NCI-H446 treated with DMSO at 0.1 percent for 48 hours (cell line): ENCODE measurements around the gene CMC1.
"Not testable (repeated sequence)": the region's sequence is repeated elsewhere in the genome, so short reads cannot be mapped to it uniquely, and the experiment has no call there.

Experiments
- DNase-seq: peaks from one replicate; lab custom pipeline; 2025; lab: John Stamatoyannopoulos, UW

The CMC1 gene

DNA sequence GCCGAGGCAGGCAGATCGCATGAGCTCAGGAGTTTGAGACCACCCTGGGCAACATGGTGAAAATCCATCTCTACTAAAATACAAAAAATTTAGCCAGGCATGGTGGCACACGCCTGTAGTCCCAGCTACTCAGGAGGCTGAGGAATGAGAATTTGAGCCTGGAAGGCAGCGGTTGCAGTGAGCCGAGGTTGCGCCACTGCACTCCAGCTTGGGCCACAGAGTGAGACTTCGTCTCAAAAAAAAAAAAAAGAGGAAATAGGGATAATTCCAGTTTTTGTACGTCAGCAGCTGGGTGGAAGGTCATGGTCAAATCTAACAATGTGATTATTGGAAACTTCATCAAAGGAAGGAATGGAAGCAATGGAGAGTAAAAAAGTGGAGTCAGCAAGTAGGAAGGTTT is 3.1 kb downstream of the CMC1 start:
- no peak for DNase-seq

DNA sequence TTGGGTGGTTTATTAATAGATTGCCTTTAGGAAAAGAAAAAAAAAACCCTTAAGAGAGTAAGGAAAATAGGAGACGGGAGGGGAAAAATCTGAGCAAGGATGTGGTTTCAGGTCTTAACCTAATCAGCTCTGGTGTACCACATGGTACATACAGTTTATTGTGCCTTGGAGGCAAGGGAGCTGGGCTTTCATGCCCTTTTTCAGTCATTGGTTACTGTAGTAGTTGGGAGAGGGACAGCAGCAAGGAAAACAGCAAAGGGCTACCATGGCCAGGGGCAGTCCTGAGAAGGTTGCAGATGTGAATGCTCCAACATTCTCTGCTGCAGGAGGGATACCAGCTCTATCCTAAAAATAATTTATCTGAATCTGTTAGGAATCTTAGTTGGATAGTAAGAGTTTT is 5.9 kb downstream of the CMC1 start:
- no peak for DNase-seq

DNA sequence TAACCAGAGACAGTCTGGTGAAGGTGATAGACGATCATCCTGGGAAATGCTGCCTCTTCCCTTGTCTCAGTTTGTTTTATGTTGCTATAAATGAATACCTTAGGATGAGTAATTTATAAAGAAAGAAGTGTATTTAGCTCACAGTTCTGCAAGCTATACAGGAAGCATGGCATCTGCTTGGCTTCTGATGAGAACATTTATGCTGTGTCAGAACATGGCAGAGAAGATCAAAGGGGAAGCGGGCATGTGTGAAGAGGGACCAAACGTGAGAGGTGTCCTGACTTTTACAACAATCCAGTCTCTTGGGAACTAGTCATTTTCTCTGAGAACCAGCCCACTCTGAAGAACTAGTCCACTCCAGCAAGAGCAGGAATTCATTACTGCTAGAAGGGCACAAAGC is 9.6 kb downstream of the CMC1 start:
- DNase-seq, result no peak

DNA sequence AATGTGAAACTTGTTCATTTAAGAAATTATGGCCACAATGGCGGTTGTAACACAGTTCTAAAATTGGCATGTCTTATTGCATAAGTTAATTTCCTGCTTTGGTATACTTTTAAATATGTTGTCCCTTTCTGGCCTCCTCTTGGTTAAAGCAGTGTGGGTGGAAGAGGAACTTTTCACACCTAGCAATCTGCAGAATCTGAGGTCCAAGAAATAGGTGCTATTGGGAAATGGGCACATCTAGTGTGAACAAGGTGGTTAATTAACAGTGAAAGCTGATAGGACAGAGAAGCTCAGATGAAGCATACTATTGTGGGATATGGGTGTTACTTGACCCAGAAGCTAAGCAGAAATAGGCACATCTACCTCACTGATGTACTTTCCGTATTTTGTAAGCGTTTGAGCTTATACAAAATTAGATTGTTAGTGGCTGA is 10.6 kb downstream of the CMC1 start:
- no peak for DNase-seq

DNA sequence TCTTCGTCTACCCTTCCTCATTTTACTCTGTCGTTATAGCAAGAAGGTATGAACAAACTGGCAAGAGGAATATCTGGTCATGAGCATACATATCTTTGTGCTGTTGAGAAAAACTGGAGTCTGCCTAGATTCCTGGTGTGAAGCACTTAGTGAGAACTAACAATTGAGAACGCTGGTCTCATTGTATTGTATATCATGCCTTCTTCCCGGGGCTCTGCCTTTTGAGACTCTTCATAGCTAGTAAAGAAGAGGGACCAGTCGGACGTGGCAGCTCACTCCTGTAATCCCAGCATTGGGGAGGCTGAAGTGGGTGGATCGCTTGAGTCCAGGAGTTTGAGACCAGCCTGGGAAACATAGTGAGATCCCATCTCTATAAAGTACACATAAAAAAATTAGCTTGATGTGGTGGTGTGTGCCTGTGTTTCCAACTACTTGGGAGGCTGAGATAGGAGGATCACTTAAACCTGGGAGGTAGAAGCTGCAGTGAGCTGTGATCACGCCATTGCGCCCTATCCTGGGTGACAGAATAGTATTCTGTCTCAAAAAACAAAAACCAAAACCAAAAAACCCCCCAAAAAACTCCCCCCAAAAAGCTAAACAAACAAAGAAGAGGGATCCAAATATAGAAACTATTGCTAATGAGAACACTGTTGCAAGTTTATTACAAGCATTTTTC is 11.8 kb downstream of the CMC1 start:
- DNase-seq, result no peak

DNA sequence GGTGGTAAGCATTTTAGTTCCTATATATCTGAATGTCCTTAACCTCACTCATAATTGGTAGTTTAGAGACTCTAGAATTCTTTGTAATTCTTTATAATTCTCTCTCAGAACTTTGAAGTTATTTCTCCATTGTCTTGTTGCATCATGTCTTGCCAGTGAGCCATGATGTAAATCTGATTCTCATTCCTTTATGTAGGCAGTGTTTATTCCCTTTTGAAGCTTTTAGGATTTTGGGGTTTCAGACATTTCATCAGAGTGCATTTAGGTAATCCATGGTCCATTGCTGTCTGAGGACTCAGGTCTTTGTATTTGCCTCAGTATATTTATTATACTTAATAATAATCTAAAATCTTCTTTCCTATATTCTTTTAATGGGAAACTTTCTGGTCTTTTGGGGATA is 20.6 kb downstream of the CMC1 start:
- DNase-seq, result no peak

DNA sequence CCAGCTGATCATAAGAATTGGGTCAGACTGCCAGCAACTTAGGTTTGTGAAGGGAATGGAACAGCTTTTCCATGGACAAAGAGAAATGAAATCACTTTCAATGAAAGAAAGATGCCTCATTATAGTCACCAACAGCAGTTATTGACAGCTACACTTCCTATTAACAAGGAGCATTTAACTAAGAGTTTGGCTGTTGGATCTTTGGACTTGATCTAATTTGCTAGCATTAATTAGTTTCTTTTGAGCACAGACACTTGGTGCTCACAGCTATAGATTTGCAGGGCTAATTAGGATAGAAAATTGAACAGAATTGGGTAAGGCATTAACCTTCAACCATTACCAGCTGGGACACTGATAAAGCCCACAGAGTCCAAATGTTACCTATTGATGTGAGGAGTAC is 24.2 kb downstream of the CMC1 start:
- DNase-seq, result no peak

DNA sequence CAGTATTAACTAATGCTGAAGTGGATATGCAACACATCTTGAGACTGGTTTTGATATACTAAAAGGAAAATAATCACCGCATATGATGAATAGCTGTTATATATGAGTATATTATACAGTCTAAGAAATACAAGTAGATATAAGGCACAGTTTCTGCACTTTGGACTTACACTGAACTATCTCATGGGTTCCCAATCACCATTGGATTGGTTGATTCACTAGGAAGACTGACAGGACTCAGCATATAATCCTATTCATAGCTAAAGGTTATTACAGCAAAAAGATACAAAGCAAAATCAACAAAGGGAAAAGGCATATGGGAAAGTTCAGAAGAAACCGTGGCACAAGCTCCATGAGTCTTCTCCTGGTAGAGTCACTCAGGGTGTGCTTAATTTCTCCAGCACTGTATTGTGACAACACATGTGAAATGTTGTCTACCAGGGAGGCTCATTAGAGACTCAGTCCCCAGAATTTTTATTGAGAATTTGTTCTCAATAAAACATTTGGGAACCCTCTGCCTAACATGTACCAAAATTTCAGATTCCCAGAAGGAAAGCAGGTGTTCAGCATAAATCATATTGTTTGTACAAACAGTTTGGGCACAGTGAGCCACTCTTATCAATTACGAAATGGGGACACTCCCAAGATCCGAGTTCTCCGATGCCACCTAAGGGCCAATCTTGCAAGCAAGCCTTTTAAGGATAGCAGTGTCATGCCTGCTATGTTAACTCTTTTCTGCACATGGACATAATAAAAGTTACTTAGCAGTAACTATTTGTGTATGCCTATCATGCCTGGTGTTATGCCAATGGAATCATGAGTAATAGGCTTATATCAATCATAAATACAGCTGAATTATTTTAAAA is 26.8 kb downstream of the CMC1 start:
- DNase-seq, result no peak

DNA sequence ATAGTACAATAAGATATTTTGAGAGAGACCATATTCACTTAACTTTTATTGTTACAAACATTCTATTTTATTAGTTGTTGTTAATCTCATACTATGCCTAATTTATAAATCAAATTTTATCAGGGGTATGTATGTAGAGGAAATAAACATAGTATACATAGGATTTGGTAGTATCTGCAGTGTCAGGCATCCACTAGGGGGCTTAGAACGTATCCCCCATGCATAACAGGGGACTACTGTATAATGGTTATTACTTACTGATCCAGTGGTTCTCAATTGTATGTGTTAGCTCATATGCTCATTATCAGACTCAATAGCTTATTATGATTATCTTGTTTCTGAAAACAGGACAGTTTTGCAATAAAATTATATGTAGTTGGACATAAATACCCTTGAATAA is 27.6 kb downstream of the CMC1 start:
- DNase-seq, result no peak

DNA sequence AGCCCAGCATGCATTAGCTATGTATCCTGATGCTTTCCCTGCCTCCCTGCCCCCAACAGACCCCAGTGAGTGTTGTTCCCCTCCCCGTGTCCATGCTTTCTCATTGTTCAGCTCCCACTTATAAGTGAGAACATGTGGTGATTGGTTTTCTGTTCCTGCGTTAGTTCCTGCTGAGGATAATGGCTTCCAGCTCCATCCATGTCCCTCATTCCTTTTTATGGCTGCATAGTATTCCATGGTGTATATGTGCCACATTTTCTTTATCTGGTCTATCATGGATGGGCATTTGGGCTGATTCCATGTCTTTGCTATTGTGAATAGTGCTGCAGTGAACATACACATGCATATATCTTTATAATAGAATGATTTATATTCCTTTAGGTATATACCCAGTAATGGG is 28.5 kb downstream of the CMC1 start:
- not testable (repeated sequence) for DNase-seq

DNA sequence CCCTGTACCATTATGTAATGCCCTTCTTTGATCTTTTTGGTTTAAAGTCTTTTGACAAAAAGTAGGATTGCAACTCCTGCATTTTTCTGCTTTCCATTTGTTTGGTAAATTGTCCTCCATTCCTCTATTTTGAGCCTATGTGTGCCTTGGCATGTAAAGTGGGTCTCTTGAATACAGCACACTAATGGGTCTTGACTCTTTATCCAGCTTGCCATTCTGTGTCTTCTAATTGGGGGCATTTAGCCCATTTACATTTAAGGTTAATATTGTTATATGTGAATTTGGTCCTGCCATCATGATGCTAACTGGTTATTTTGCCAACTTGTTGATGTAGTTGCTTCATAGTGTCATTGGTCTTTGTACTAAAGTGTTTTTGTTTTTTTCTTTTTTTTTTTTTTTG is 32.4 kb downstream of the CMC1 start:
- no peak for DNase-seq

DNA sequence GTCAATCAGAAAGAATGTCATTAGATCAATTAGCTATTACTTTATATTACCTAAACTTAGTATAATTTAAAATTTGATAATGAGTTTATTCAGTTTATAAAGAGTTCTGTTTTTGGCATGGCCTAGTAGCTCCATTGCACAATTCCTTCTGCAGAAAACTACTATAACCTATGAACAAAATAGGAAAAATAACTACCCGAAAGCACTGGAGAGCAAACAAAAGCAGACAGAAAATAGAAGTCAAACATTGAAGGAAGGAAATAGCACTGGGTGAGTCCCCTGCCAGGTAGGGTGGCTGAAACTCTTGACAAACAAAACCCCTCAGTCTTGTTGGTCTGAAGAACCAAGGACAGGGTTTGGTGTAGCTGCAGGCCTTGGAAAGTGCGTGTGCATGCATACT is 37.5 kb downstream of the CMC1 start:
- DNase-seq, result no peak

DNA sequence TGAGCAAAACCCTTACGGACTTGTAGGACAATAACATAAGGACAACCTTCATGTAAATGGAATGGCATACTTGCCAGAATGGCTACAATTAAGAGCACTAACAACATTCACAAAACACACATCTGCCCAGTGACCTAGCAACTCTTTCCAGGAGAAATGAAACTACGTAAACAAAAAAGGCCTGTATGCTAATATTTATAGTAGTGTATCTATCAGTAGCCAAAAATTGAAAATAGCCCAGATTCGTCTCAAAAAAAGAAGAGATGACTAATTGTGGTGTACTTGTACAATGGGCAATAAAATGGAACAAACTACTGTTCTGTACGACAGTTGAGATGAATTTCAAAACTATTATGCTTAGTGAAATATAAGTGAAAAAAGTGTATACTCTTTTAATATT is 38.4 kb downstream of the CMC1 start:
- no peak for DNase-seq

DNA sequence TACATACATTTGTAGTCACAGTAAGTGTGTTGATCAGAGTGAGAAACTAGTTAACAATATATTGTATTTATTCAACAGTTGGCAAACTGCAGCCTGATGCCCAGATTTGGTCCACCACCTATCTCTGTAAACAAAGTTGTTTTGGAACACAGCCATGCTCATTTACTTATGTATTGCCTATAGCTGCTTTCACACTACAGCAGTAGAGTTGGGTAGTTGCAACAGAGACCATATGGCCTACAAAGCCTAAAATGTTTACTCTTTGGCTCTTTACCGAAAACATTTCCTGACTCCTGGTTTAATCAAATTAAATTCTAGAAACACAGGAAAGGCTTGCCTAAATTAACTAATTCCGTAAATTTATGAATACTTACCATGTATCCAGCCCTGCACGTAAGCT is 39.4 kb downstream of the CMC1 start:
- peak; percentile 4 for DNase-seq

DNA sequence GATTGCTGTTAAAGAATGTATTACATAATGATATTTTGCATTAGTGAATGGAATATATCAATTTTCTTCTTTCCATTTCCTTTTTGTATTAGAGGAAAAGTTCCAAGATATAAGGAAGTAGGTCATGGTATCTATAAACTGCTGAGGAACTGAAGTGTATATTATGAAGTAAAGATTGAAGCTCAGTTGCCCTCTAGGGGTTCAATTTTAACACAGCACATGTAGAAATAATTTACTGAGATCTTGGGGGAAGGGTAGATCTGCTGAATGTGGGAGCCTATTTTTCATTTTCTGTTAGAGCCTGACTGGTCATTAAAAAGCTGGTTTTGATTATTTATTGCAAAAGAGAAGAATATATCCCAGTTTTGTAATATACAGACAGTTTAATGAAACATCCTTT is 45.2 kb downstream of the CMC1 start:
- DNase-seq, result peak; percentile 4

DNA sequence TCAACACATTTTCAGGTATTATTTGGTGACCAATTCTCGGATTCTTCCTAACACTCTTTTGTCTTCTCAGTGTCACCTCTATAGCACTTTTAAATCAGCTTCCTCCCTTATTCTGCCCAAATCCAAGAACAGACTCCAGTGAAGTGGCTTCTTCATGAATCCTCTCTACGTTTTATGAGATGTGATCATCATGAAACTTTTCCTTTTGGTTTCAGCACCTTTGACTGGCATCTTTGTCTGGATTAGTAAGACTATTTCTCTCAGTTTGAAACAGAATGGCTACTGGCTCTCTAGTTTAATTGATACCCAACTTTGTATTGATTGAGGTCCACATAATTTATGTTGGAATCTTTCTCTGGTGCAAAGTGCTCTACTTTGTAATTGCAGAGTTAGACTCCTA is 45.6 kb downstream of the CMC1 start:
- DNase-seq, result no peak

DNA sequence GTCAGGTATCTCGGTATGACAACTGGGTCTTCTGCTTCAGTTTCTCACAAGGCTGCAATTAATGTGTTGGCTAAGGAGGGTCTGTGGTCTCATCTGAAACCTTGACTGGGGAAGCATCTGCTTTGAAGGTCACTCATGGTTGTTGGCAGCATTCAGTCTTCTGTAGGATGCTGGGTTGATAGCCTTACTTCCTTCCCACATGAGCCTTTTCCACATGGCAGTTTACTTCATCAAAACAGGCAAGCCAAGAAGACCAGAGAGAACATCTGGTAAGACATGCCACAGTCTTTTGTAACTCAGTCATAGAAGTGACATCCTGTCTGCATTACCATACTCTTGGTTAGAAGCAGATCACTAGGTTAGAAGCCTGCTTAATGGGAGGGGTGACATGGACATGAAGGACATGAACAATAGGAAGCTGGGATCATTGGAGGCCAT is 49.5 kb downstream of the CMC1 start:
- DNase-seq, result no peak

DNA sequence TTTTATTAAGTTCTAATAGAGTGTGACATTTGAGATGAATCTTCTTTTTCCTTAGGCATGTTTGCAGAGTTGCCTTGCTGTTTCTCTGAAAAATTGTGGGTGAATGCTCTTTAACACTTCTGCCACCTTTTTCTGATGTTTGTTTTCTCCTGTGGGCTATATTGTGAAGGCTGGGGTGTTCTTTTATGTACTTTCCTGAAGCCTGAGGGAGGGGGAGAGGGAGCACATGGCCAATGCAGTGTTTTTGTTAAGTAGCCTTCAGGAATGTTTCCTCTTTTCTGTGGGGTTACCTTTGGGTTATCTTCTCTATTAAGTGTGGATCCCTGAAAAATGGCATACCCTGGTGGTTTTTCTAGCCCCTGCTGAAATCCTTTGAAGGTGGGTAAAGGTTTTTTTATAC is 50.2 kb downstream of the CMC1 start:
- DNase-seq, result no peak

DNA sequence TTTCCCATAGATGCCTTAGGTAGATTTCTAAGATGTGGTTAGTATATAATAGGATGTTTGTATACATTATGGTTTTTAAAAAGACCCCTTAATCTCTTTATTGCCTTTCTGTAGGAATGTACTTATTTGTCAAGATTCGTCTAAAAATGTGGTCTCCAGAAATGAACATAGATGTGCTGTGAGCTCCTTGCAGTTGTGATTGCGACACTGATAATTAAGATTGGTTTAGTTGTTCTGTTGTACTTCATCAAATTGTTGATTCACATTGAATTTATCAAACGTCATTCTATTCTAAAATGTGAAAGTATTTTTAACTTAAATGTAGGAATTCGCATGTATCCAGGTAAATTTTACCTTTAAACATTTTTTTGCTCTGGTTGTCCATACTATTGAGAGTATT is 51.2 kb downstream of the CMC1 start:
- no peak for DNase-seq

DNA sequence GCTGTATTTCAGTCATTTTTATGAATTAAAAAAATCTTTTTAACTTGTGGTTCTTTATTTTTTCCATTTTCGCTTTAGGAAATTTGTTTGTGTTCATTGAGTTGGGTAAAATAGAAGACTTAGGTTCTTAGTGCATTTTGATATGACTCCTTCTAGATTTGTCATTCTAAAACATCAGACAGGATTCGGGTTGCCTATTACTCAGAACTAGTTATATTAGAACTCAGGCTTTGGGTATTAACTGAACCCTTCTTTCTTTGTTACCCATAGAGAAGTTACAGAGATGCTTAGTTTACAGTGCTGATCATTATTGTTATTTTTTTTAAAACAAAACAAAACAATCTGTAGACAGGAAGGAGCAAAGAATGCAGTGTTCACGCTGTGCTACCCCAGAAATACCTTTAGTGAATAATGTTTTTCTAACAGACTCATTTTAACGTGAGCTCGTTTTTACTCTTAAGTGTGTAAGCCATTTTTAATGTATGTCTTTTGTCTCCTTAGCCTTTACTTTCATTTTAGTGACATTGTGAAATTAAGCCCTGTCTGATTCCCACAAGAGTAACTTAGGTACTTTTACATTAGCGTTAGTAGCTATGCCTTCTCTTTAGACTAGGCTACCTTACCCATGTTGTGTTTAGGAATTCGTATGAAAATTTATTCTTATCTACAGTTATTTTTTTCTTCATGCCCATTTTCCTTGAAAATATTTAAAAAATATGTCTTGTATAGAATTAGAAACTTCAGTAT is 53.4 kb downstream of the CMC1 start:
- DNase-seq, result no peak

DNA sequence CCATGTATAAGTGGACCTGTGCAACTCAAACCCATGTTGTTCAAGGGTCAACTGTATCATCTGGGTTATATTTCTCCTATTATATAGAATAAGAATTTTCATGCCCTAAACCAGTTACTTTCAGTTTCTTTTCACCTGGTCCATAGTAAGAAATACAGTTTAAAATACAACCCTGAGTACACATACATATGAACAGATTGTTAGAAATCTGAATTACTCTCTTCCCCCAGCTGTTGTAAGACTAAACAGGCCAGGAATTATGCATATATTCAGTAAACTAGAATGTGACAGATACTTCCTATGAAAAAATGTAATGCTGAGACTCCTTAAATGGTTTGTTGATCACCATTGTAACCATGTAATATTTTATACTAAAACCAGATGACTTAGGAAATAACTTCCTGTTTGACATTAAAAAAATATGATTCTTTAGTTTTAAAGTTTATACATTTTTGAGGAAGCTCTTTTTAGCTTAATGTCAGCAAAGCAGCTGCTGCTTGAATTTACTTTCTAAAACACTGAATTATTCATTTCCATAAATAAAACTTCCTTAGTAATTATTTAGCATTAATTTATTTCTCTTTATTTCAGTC is 54.6 kb downstream of the CMC1 start:
- no peak for DNase-seq

DNA sequence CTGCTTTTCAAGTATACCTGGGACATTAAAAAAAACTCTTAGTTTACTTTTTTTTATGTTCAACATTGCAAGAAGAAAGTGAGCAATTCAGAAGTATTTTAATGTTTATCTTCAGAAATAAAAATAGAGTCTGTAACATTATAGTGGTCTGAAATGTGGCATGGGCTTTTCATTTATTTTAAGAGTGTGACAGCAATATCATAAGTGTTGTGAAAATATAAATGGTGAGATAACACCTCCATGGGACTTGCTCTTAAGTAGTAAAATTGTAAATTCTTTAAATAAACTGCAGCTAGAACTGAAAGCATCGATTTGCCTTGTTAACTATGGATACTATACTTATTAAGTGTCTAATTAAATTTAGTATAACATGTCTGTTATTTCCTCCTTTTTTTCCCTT is 58.3 kb downstream of the CMC1 start:
- DNase-seq, result no peak
